GM23248 (cell line): ENCODE measurements around the gene DIDO1.
"Not testable (repeated sequence)": the region's sequence is repeated elsewhere in the genome, so short reads cannot be mapped to it uniquely, and the experiment has no call there.

Source experiments
- EZH2 ChIP-seq: fragments of 200-600 bp; sonication (generic); IDR thresholded peaks from 2 replicates; pipeline ENCODE4 v1.6.1; 2018; ENCODE audit warnings: antibody characterized with exemption, mild to moderate bottlenecking; ENCODE audit not compliant: insufficient read depth, poor library complexity, severe bottlenecking
- EZH2phosphoT487 ChIP-seq: fragments of 200-600 bp; sonication (generic); IDR thresholded peaks from 2 replicates; pipeline ENCODE4 v1.6.1; 2018; ENCODE audit warnings: antibody characterized with exemption, moderate library complexity, mild to moderate bottlenecking, low read depth; ENCODE audit not compliant: insufficient read depth

GRCh38 chr20:62873681-62874031 lies 52.6 kb downstream of the DIDO1 start:
- TF ChIP-seq EZH2, EZH2phosphoT487: not testable (repeated sequence)
